Cardiac fibroblast (primary cell): ENCODE measurements around the gene MESP1.

Experiments used
- DNase-seq, 2 donors: peaks; one replicate each; pipeline versions ENCODE4 v3.0.0 to v3.0.0-alpha.2; 2010; ENCODE audit warnings: low read depth in 2 of 2
- H3K4me3 ChIP-seq, 2 donors: replicated peaks in 1 of 2; 1 replicate in 1 of 2; 2 replicates in 1 of 2; pipeline ENCODE4 v1.5.1; 2011; ENCODE audit warnings: low read depth in 2 of 2, low read length in 2 of 2, mild to moderate bottlenecking in 2 of 2, moderate library complexity in 1 of 2
- CTCF ChIP-seq: IDR thresholded peaks from one replicate; pipeline ENCODE4 v1.5.1; 2011; ENCODE audit warnings: low read depth, mild to moderate bottlenecking, low read length, inconsistent platforms

The MESP1 gene

GRCh38 chr15:89758981-89759380 is 7.9 kb upstream of the MESP1 start:
- no peak for TF ChIP-seq CTCF

GRCh38 chr15:89758283-89758682 is 7.2 kb upstream of the MESP1 start:
- DNase-seq: no peak
- TF ChIP-seq CTCF: no peak
- no peak overlapping the region for H3K4me3 ChIP-seq

More at GRCh38 chr15:89758981-89759380, 7.9 kb upstream of the MESP1 start:
- DNase-seq: no peak
- no peak overlapping the region for H3K4me3 ChIP-seq

- no peak overlapping the region for H3K4me3 ChIP-seq
- TF ChIP-seq CTCF: no peak
- no peak for DNase-seq
Measured at GRCh38 chr15:89756897-89757296, 5.8 kb upstream of the MESP1 start.

DNA sequence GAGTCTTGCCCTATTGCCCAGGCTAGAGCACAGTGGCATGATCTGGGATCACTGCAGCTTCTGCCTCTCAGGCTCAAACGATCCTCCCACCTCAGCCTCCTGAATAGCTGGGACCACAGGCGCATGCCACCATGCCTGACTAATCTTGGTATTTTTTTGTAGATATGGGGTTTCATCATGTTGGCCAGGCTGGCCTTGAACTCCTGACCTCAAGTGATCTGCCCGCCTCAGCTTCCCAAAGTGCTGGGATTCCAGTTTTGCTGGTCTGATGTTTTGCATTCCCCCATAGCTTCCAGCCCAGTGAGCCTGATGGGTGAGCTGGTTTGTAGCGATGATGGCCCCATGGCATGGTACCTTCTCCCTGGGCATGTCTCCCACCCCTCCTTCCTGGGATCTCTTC is 4.7 kb upstream of the MESP1 start:
- H3K4me3 ChIP-seq: no peak overlapping the region
- TF ChIP-seq CTCF: no peak
- no peak for DNase-seq

GRCh38 chr15:89754361-89755154 is 3.5 kb upstream of the MESP1 start:
- DNase-seq: no peak
- H3K4me3 ChIP-seq: no peak overlapping the region
- no peak for TF ChIP-seq CTCF

GRCh38 chr15:89753855-89754254 is 2.8 kb upstream of the MESP1 start:
- no peak for TF ChIP-seq CTCF
- no peak overlapping the region for H3K4me3 ChIP-seq

DNA sequence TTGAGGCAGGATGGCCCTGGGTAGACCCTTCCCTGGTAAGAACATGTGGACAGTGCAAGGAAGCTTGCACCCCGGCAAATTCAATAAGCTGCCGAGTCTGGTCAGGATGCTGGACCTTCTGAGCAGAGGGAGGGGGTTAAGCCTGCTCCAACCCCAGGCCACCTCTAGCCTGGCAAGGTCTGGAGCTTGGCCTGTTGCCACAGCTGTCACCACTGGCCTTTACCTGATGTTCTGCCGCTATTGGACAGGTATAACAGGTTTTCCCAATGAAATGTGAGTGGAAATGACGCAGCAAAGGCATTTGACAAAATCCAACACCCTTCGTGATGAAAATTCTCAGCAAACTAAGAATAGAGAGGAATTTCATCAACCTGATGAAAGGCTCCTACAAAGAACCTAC is 699 bp upstream of the MESP1 start:
- no peak for TF ChIP-seq CTCF
- DNase-seq: no peak
- H3K4me3 ChIP-seq: no peak overlapping the region

More at GRCh38 chr15:89753855-89754254, 2.8 kb upstream of the MESP1 start:
- no peak for DNase-seq
